ENCODE measurements around the gene MT1E.
A peak's percentile ranks its signal among the peaks of the same experiment; 100 is the strongest.
"Not testable (repeated sequence)": the region's sequence is repeated elsewhere in the genome, so short reads cannot be mapped to it uniquely, and the experiment has no call there.

MT1E gene

DNA sequence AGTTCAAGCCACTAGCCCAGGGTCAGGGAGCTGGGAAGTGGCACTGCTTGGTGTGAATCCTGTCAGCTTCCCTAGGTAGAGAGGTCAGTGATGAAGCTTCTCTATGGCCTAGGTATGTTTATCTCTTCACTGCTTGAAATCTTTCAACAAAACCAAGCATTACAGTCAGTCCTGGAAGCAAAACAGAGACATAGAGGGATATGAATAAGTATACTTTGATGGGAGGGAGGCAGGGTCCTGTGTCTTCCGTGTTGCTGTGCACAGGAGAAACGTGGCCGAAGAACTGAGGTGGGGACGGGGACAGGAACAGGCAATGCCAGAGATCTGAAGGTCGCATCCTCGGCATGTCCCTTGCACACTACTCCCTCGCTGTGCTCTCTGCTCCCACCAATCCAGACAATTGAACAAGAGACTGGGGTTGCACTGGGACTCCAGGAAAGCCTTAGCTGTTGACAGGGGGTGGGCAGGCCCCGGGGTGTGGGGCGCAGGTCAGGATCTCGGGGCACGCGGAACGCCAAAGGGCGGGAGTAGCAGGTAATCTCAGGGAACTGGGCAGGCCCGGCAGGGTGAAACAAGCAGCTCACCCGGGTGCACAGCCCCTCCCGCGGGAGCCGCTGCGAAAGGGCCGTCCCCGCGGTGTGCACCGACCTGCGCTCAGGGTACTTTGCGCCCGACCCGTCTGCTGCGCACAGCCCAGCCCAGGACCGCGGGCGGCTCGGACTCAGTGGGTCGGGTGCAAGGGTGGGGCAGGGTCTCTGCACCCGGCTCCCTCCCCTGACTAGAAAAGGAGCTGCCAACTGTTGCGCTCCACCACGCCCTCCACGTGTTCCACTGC is 43.6 kb downstream of the MT1E start, which contains the start of gene MT1H:
TSS of gene MT1H (plus strand) at position 810 of the 835 bp plus-strand sequence. CDS start 71 bp downstream, outside the sequence.
- peak in 4 of 56 donors; percentile 8 to 35 (median 16) for DNase-seq

DNA sequence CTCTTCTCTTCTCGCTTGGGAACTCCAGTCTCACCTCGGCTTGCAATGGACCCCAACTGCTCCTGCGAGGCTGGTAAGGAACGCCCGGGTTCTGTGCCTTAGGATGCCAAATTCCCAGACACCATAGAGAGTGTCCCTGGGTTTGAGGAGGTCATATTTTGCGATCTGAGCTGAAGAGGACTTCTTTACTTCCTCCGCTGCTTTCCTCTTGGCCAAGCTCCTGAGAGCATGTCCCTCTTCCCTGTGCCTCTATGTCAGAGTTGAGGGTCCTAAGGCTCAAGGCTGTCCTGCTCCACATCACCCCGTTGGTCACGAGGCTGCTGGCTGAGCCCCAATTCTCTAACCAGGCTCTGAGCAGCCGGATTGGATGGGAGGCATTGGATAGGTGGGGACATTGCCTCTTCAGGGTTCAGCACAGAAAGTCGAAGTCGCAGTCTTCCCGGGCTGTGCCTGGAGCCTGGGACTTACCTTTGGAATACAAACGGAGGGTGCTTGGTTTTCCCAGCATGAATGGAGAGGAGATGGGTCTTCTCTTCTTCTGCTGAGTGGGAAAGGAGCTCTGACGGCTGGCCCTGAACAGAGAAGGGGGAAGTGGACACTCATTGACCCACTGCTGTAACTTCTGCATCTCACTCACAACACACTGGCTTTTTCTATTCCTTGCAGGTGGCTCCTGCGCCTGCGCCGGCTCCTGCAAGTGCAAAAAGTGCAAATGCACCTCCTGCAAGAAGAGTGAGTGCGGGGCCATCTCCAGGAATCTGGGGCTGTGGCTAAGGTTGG is 44.4 kb downstream of the MT1E start:
- DNase-seq: peak in 1 of 56 donors; percentile 18

DNA sequence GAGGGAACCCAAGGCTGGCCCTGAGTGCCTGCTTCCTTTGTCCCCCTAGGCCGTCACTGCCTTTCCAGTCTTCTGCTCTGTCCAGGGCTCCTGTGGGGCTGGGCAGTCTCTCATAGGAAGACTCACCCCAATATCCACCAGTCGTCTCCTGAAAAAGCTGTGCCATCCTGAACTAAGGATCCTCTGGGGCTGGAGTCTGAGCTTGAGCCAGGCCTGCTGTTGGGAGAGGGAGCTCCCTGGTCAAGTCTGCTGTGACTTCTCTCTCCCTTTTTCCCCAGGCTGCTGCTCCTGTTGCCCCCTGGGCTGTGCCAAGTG is 45.0 kb downstream of the MT1E start:
- no peak for DNase-seq

DNA sequence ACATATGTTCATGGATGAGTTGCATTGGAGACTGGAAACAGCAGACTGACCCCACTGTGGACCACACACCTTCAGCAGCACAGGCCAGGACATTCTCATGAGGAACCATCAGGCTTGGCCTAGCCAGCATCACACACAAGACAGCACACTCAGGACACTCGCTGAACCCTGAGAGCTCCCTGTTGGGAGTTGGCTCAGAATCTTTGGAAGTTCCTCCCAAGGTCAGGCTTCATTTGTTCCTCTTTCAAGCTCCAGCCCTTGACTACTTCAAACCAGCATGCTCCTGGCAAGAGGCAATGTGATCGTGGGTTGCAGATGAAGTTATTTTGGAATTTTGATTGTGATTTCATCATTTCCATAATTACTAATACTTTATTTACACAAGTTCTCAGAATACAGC is 46.1 kb downstream of the MT1E start:
- DNase-seq: not testable (repeated sequence)

DNA sequence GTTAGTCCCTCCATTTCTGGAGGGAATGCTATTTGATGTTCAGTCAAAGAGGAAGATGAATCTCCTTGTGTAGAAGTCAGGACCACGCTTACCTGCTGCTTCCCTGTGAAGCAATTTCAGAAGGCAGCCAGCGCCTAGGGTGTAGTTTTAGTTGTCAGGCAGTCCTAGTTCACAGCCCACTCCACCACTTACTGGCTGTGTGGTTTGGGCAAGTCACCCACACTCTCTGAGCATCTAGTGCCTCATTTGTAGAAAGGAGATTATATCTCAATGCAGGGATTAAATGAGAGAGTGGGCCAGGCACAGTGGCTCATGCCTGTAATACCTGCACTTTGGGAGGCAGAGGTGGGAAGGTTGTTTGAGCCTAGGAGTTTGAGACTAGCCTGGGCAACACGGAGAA is 46.6 kb downstream of the MT1E start:
- DNase-seq: not testable (repeated sequence)

DNA sequence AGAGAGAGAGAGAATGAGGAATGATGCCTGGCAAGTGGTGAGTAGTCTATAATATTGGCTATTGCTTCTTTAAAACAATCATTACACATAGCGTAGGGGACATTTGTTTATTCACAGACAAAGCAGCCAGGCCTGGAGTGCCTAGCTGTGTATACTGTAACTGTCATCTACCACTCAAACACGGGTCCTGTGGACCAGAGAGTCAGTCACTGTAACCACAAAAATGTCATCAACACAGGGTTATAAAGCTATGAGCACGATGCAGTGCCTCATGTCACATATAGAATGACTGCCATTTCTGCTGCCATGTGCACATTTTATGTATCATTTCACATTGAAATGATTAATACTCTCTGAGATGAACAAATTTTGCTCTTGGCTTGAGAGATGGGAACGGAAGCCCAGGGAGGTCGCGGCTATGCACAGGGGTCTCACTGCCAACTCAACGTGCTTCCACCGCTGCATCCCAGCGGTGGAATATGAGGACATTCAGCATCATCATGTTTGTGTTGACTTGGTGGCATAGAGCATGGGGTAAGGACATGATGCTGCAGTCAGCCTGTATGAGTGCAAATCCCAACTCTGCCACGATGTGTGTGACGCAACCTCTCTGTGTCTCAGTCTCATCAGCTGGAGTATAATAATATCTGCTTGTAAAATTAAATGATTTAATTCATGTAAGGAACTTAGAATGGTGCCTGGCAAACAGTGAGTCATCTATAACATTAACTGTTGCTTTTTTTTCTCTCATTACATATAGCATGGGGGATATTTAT is 47.4 kb downstream of the MT1E start:
- DNase-seq: peak in 1 of 56 donors; percentile 15

DNA sequence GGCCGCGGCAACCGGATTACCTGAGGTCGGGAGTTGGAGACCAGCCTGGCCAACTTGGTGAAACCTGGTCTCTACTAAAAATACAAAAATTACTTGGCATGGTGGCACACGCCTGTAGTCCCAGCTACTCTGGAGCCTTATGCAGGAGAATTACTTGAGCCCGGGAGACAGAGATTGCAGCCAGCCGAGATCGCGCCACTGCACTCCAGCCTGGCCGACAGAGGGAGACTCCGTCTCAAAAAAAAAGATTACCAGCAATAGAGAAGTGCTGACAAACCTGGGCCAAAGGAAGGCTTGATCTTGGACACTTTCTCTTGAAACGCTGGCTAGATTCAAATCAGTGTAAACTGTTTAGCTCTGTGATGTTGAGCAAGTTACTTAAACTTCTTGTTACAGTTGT is 48.3 kb downstream of the MT1E start:
- DNase-seq: peak in 3 of 56 donors; percentile 16 to 24 (median 19)

- DNase-seq: not testable (repeated sequence)
Observed at GRCh38 chr16:56674570-56674969, 49.0 kb downstream of the MT1E start.

- DNase-seq: no peak
Observed at GRCh38 chr16:56675685-56676210, 50.2 kb downstream of the MT1E start.
